Progenitor cell of endocrine pancreas (in vitro differentiated cells): ENCODE data around the gene HDAC1. TPM values are rescaled to one million over a fixed set of nuclear protein-coding genes. Genes with fewer than 3 reads are reported as not detected.

Source experiments
- DNase-seq: peaks from one replicate; pipeline ENCODE4 v3.0.0; 2021; ENCODE audit warnings: low spot score; ENCODE audit not compliant: unreplicated experiment
- H3K27ac Mint-ChIP-seq: 2 replicates; pipeline ENCODE4 v1.8.0; 2021; ENCODE audit warnings: mild to moderate bottlenecking, moderate library complexity, mixed read lengths
- H3K27me3 Mint-ChIP-seq: 2 replicates; pipeline ENCODE4 v1.8.0; 2021; ENCODE audit warnings: mixed read lengths
- H3K36me3 Mint-ChIP-seq: 2 replicates; pipeline ENCODE4 v1.8.0; 2022; ENCODE audit warnings: mixed read lengths; ENCODE audit not compliant: insufficient read depth
- H3K4me1 Mint-ChIP-seq: 2 replicates; pipeline ENCODE4 v1.8.0; 2021; ENCODE audit warnings: low read depth, mixed read lengths
- H3K4me3 Mint-ChIP-seq: 2 replicates; pipeline ENCODE4 v1.8.0; 2021; ENCODE audit warnings: low read depth, mild to moderate bottlenecking, moderate library complexity, mixed read lengths
- H3K9me3 Mint-ChIP-seq: 2 replicates; pipeline ENCODE4 v1.8.0; 2021; ENCODE audit warnings: low read depth, mixed read lengths
- total RNA-seq: library from RNA; stranded (reverse); gene quantifications from 2 replicates; pipeline ENCODE4 v1.2.1, GENCODE V29; 2021
- TF ChIP-seq, protein P1 (sequence below): fragments of 200-600 bp; sonication (generic); IDR thresholded peaks from one replicate; pipeline ENCODE4 v1.5.0; 2021; ENCODE audit warnings: antibody characterized with exemption, mild to moderate bottlenecking; ENCODE audit not compliant: unreplicated experiment

The HDAC1 gene
- total RNA-seq, 1 donor from 2014 or later = 197 TPM

GRCh38 chr1:32309960-32310359 is 18.1 kb downstream of the HDAC1 start:
- Mint-ChIP-seq H3K4me1 (peaks cover 25% of the 10 kb centered on the region), H3K4me3 (no peak overlapping the region), H3K27me3 (no peaks in the 10 kb centered on the region), H3K27ac (peak overlapping the region; percentile 59), H3K9me3 (no peaks in the 10 kb centered on the region), H3K36me3 (peaks cover 19% of the 10 kb centered on the region)
- TF ChIP-seq, protein P1, sequence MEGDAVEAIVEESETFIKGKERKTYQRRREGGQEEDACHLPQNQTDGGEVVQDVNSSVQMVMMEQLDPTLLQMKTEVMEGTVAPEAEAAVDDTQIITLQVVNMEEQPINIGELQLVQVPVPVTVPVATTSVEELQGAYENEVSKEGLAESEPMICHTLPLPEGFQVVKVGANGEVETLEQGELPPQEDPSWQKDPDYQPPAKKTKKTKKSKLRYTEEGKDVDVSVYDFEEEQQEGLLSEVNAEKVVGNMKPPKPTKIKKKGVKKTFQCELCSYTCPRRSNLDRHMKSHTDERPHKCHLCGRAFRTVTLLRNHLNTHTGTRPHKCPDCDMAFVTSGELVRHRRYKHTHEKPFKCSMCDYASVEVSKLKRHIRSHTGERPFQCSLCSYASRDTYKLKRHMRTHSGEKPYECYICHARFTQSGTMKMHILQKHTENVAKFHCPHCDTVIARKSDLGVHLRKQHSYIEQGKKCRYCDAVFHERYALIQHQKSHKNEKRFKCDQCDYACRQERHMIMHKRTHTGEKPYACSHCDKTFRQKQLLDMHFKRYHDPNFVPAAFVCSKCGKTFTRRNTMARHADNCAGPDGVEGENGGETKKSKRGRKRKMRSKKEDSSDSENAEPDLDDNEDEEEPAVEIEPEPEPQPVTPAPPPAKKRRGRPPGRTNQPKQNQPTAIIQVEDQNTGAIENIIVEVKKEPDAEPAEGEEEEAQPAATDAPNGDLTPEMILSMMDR = no peak
- DNase-seq = no peak

- peaks cover 11% of the 10 kb centered on the region for H3K36me3 Mint-ChIP-seq
- H3K27ac Mint-ChIP-seq = peak overlapping the region; percentile 54
- H3K27me3 Mint-ChIP-seq = no peaks in the 10 kb centered on the region
- no peak for DNase-seq
- no peak overlapping the region for H3K4me3 Mint-ChIP-seq
- H3K4me1 Mint-ChIP-seq = peaks cover 25% of the 10 kb centered on the region
- no peaks in the 10 kb centered on the region for H3K9me3 Mint-ChIP-seq
- TF ChIP-seq, protein P1 = no peak
Observed at GRCh38 chr1:32311709-32312393, 20.0 kb downstream of the HDAC1 start.

- peaks cover 10% of the 10 kb centered on the region for H3K4me1 Mint-ChIP-seq
- no peaks in the 10 kb centered on the region for H3K9me3 Mint-ChIP-seq
- peak overlapping the region; percentile 4 for H3K27ac Mint-ChIP-seq
- H3K36me3 Mint-ChIP-seq = peaks cover 8% of the 10 kb centered on the region
- no peak for DNase-seq
- no peaks in the 10 kb centered on the region for H3K27me3 Mint-ChIP-seq
- TF ChIP-seq, protein P1 = no peak
- H3K4me3 Mint-ChIP-seq = no peak overlapping the region
Observed at GRCh38 chr1:32316903-32317277, 25.0 kb downstream of the HDAC1 start.

- no peak overlapping the region for H3K4me3 Mint-ChIP-seq
- DNase-seq = no peak
- H3K9me3 Mint-ChIP-seq = no peaks in the 10 kb centered on the region
- no peaks in the 10 kb centered on the region for H3K27me3 Mint-ChIP-seq
- peaks cover 20% of the 10 kb centered on the region for H3K4me1 Mint-ChIP-seq
- no peak overlapping the region for H3K27ac Mint-ChIP-seq
- H3K36me3 Mint-ChIP-seq = peaks cover 8% of the 10 kb centered on the region
- TF ChIP-seq, protein P1 = no peak
Observed at GRCh38 chr1:32318127-32318869, 26.4 kb downstream of the HDAC1 start.

GRCh38 chr1:32321712-32322291 is 29.9 kb downstream of the HDAC1 start:
- peaks cover 8% of the 10 kb centered on the region for H3K36me3 Mint-ChIP-seq
- TF ChIP-seq, protein P1 = no peak
- peaks cover 20% of the 10 kb centered on the region for H3K4me1 Mint-ChIP-seq
- H3K27ac Mint-ChIP-seq = peak overlapping the region; percentile 93
- no peaks in the 10 kb centered on the region for H3K9me3 Mint-ChIP-seq
- H3K4me3 Mint-ChIP-seq = peak overlapping the region; percentile 41
- DNase-seq = no peak
- no peaks in the 10 kb centered on the region for H3K27me3 Mint-ChIP-seq
